Fibroblast of villous mesenchyme (primary cell): Measurements from ENCODE around the gene KCNV2. TPM values are rescaled to one million over a fixed set of nuclear protein-coding genes. Genes with fewer than 3 reads are reported as not detected.

Experiments
- DNase-seq: peaks from one replicate; pipeline ENCODE4 v3.0.0-alpha.2; 2010; ENCODE audit warnings: low read depth
- H3K4me3 ChIP-seq: 2 replicates; pipeline ENCODE4 v1.5.1; 2011; ENCODE audit warnings: low read depth, mild to moderate bottlenecking, low read length
- CTCF ChIP-seq: IDR thresholded peaks from 2 replicates; pipeline ENCODE4 v1.5.1; 2012; ENCODE audit warnings: low read depth, mild to moderate bottlenecking, low read length; ENCODE audit not compliant: insufficient read depth
- total RNA-seq: library from RNA; depleted of rRNA; stranded (reverse); fragments of >200 nt; gene quantifications from 2 replicates; pipeline ENCODE4 v1.2.3, GENCODE V29; 2012

KCNV2 gene
- total RNA-seq, result not detected in 2 replicates

- DNase-seq, result no peak
- no peak for TF ChIP-seq CTCF
- H3K4me3 ChIP-seq, result no peak within 1 kb of the TSS
These were observed at the start of gene KCNV2 for GRCh38 chr9:2717385-2717784. Gene KCNV2 (plus strand): TSS chr9:2717510. CDS start chr9:2717740, 230 bp downstream.

DNA sequence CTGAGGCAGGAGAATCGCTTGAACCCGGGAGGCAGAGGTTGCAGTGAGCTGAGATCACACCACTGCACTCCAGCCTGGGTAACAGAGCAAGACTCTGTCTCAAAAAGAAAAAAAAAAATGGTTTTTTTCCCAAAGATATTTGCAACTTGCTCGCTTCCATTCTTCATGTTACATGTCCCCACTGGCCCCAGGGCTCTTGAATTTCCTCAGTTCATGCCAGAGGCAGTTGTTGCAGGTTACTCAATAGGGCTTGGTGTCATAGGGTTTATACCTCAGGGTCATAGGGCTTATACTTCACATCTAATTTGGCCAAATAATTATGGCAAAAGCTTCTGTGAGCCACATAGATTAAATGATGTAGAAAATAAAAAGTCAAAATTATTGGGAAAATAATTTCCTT, 44.1 kb upstream of the KCNV2 start:
- no peak overlapping the region for H3K4me3 ChIP-seq
- DNase-seq, result no peak
- no peak for TF ChIP-seq CTCF

GRCh38 chr9:2674141-2674824, 43.0 kb upstream of the KCNV2 start:
- no peak overlapping the region for H3K4me3 ChIP-seq

GRCh38 chr9:2675834-2676233, 41.5 kb upstream of the KCNV2 start:
- no peak for DNase-seq
- TF ChIP-seq CTCF, result no peak
- no peak overlapping the region for H3K4me3 ChIP-seq

More at GRCh38 chr9:2674141-2674824, 43.0 kb upstream of the KCNV2 start:
- no peak for DNase-seq
- no peak for TF ChIP-seq CTCF

DNA sequence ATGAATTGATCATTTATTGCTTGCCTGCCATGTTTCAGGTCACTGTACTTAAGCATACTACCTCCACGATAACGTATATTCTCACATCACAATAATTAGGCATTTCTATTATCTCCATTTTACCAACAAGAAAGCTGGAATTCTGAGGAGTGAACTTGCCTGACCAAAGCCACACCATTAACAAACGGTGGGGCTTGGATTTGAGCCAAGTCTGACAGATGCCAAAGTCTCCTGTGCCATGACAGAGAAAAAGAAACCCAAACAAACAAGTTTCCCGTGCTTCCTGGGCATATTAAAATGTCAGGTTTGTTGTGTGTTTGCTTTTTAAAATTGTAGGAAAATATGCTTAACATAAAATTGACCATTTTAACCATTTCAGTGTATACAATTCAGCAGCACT, 40.8 kb upstream of the KCNV2 start:
- no peak overlapping the region for H3K4me3 ChIP-seq
- no peak for DNase-seq
- TF ChIP-seq CTCF, result no peak

DNA sequence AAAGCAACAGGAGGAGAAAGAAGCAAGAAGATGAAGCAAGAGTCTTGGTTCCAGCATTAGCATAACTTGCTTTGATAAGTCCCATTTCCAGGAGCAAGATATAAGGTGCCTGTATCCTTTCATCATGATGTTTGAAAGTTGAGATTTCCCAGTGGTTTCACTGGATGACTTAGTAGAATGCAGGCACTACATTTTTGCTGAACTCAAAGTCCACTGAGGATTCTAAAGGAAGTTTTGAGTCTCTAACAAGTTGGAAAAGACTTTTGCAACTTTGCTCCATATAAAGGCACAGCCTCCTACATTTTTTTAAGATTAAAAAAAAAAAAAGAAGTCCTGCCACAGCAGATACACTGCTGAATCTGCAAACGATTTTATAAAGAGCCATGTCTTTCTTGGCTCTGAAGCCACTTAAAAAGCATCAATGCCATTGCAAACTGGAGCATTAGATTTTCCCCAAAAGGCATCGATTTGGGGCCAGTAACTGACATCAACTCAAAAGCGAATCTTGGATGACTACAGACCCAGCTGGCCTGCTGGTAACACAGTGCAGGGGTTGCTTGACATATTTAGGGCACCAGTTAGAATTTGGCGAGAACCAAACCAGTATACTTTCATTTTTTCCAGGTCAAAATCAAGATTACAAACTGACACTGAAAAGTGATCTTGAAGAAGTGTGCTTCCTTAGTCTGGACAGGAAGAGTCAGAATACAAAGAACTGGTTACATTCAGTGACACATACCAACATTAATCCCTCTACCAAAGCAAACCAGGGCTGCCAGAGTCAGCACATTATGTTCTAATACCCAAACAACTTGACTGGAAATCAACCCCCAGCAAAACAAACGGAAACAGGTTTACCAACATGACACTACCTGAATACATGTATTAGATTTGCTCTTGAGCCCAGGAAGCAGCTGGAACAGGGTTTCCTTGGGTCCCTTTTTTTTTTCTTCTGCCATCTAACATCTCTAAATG, 39.1 kb upstream of the KCNV2 start:
- no peak overlapping the region for H3K4me3 ChIP-seq
- no peak for DNase-seq

More for the DNA sequence above, 39.1 kb upstream of the KCNV2 start:
- TF ChIP-seq CTCF, result no peak
